ENCODE results near the gene CAPN1. TPM values are rescaled to one million over a fixed set of nuclear protein-coding genes. Genes with fewer than 3 reads are reported as not detected.

CAPN1 gene
- total RNA-seq, 1 experiment from 2014 or later: 238 TPM

DNA sequence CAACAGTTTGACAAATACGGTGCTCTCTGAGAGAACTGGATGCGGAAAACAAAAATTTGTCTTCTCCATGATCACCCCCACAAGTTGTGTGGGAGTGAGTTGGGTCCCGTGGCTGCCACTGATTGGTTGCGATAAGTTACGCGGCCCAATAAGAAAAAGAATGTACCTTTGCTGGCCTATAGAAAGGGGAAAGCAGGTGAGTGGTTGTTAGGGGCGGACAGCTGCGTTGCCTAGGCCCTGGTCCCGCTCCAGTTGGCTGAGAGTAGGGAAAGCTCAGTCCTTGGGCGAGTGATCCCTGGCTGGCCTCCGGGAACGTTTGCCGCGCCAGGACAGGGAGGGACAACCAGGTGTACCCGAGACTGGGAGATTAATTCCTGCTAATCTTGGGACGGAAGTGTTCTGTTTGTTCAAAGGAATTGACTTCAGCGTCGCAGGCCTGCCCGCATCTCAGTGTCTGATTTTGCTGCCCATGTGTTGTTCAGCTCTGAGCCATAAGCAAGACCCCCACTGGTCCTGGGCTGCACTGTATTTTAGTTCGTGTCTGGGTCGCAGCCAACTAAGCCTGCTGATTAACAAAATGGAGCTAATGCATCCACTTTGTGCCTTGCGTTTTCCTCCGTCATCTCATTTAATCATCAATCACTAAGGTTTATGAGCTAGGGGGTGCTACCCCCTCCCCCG is 46.6 kb upstream of the CAPN1 start:
- Histone ChIP-seq H3K9me3 (no peaks in the 10 kb centered on the region), H3K36me3 (ENCODE audit: control insufficient read depth, insufficient read depth, low read length) (peaks cover 7% of the 10 kb centered on the region), H3K4me1 (0 out of 2 replicates have a peak, but pooled peaks cover 5% of the 10 kb centered on the region), H3K4me3 (ENCODE audit: low read depth, low read length) (peak overlapping the region; percentile 99), H3K27me3 (replicated peaks; ENCODE audit: control insufficient read depth, insufficient read depth, low read length) (no peaks in the 10 kb centered on the region)
- peak overlapping the region; percentile 93 for H3K4me3 Mint-ChIP-seq (ENCODE audit: unreplicated experiment)
- TF ChIP-seq, protein P1, sequence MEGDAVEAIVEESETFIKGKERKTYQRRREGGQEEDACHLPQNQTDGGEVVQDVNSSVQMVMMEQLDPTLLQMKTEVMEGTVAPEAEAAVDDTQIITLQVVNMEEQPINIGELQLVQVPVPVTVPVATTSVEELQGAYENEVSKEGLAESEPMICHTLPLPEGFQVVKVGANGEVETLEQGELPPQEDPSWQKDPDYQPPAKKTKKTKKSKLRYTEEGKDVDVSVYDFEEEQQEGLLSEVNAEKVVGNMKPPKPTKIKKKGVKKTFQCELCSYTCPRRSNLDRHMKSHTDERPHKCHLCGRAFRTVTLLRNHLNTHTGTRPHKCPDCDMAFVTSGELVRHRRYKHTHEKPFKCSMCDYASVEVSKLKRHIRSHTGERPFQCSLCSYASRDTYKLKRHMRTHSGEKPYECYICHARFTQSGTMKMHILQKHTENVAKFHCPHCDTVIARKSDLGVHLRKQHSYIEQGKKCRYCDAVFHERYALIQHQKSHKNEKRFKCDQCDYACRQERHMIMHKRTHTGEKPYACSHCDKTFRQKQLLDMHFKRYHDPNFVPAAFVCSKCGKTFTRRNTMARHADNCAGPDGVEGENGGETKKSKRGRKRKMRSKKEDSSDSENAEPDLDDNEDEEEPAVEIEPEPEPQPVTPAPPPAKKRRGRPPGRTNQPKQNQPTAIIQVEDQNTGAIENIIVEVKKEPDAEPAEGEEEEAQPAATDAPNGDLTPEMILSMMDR (IDR thresholded peaks at IDR 0.05; ENCODE audit: insufficient read depth in 1 of 2, low read depth in 1 of 2, low read length in 1 of 2, severe bottlenecking in 1 of 2, unreplicated experiment in 1 of 2): no peak
- CTCF ChIA-PET: interaction anchor here (0.8 to 2.5 kb wide), 12 partner anchors 12 to 213 kb away, joined by 3 to 22 read pairs (median 5); partner anchors contain the start of genes ARL2, CAPN1, FAU and MRPL49
- H3K4me1 Mint-ChIP-seq (ENCODE audit: low read depth, unreplicated experiment): peaks cover 8% of the 10 kb centered on the region
- peaks cover 42% of the 10 kb centered on the region for H3K36me3 Mint-ChIP-seq (ENCODE audit: insufficient read depth, unreplicated experiment)
- no peaks in the 10 kb centered on the region for H3K27me3 Mint-ChIP-seq (ENCODE audit: insufficient read depth, unreplicated experiment)
- POLR2A ChIA-PET: interaction anchor here (0.5 to 2.7 kb wide), 20 partner anchors 10 to 949 kb away, joined by 3 to 48 read pairs (median 4); partner anchors contain the start of genes CAPN1, FAU, MRPL49 and POLA2
- no peaks in the 10 kb centered on the region for H3K9me3 Mint-ChIP-seq (ENCODE audit: unreplicated experiment)
- peak; percentile 94 to 96 for DNase-seq
- peak overlapping the region; percentile 100 for H3K27ac Mint-ChIP-seq (ENCODE audit: unreplicated experiment)
- intact Hi-C loops (cut with micrococcal nuclease; ENCODE audit: unreplicated experiment): loop anchor here (1.0 kb wide), 1 partner anchor 46 kb away; the partner anchor contains the start of gene CAPN1
- TSS peak; percentile 75 for BruUV-seq (replicated peaks)

DNA sequence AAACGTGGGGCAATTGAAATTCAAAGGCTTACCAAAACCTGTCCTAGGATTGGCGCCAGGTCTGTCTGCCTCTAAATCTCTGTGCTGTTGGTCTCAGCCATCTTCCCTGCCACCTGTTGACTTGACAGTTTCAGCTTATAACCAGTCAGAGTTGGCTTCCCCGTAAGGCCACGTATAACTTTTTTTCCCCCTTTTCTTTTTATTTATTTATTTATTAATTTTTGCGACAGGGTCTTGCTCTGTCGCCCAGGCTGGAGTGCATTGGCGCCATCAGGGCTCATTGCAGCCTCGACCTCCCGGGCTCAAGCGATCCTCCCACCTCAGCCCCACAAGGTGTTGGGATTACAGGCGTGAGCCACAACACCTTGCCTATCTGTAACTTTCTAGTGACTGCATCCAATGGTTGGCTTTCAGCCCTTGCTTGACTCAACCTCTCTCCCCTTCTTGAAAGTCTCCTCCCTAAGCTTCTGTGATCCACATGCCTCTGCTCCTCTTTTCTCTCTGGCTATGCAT is 46.0 kb upstream of the CAPN1 start:
- H3K9me3 Mint-ChIP-seq (ENCODE audit: unreplicated experiment): no peaks in the 10 kb centered on the region
- H3K27ac Mint-ChIP-seq (ENCODE audit: unreplicated experiment): peak overlapping the region; percentile 100
- H3K4me3 Mint-ChIP-seq (ENCODE audit: unreplicated experiment): peak overlapping the region; percentile 93
- TF ChIP-seq, protein P1 (IDR thresholded peaks at IDR 0.05; ENCODE audit: insufficient read depth in 1 of 2, low read depth in 1 of 2, low read length in 1 of 2, severe bottlenecking in 1 of 2, unreplicated experiment in 1 of 2): no peak
- H3K27me3 ChIP-seq (replicated peaks; ENCODE audit: control insufficient read depth, insufficient read depth, low read length): no peaks in the 10 kb centered on the region
- peaks cover 8% of the 10 kb centered on the region for H3K4me1 Mint-ChIP-seq (ENCODE audit: low read depth, unreplicated experiment)
- no TSS peak for BruUV-seq (replicated peaks)
- H3K36me3 ChIP-seq (ENCODE audit: control insufficient read depth, insufficient read depth, low read length): peaks cover 6% of the 10 kb centered on the region
- intact Hi-C loops (cut with micrococcal nuclease; ENCODE audit: unreplicated experiment): loop anchor here (1.0 kb wide), 1 partner anchor 46 kb away; the partner anchor contains the start of gene CAPN1
- 0 out of 2 replicates have a peak, but pooled peaks cover 5% of the 10 kb centered on the region for H3K4me1 ChIP-seq
- ChIA-PET POLR2A (interaction anchor here (0.5 to 2.7 kb wide), 17 partner anchors 10 to 818 kb away, joined by 3 to 48 read pairs (median 4); partner anchors contain the start of genes CAPN1, FAU, MRPL49 and POLA2), CTCF (interaction anchor here (0.8 to 2.5 kb wide), 11 partner anchors 12 to 214 kb away, joined by 3 to 22 read pairs (median 5); partner anchors contain the start of genes CAPN1, FAU, MRPL49 and POLA2)
- no peaks in the 10 kb centered on the region for H3K27me3 Mint-ChIP-seq (ENCODE audit: insufficient read depth, unreplicated experiment)
- peaks cover 38% of the 10 kb centered on the region for H3K36me3 Mint-ChIP-seq (ENCODE audit: insufficient read depth, unreplicated experiment)
- H3K4me3 ChIP-seq (ENCODE audit: low read depth, low read length): peak overlapping the region; percentile 30
- peak in 1 of 2 experiments; percentile 15 for DNase-seq
- H3K9me3 ChIP-seq: no peaks in the 10 kb centered on the region

DNA sequence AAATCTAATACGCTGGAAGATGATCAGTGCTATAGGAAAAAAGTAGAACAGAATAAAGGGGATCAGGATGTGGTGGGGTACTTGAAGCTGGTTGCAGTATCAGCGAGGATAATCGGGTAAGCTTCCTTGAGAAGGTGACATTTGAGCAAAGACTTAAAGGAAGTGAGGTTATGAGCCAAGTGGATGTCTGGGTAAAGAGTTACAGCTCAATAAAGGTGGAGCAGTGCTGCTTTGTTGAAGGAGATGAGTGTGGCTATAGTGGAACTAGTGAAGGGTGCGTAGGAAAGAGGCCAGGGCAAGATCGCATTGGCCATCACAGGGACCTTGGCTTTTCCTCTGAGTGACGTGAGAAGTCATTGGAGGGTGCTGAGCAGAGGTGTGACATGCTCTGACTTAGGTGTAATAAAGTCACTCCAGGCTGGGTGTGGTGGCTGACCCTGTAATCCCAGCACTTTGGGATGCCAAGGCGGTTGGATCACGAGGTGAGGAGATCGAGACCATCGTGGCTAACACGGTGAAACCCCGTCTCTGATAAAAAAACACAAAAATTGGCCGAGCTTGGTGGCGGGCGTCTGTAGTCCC is 45.1 kb upstream of the CAPN1 start:
- no peaks in the 10 kb centered on the region for H3K27me3 Mint-ChIP-seq (ENCODE audit: insufficient read depth, unreplicated experiment)
- Histone ChIP-seq H3K27me3 (replicated peaks; ENCODE audit: control insufficient read depth, insufficient read depth, low read length) (no peaks in the 10 kb centered on the region), H3K4me3 (ENCODE audit: low read depth, low read length) (no peak overlapping the region), H3K4me1 (0 out of 2 replicates have a peak, but pooled peaks cover 5% of the 10 kb centered on the region), H3K9me3 (no peaks in the 10 kb centered on the region), H3K36me3 (ENCODE audit: control insufficient read depth, insufficient read depth, low read length) (0 out of 2 replicates have a peak, but pooled peaks cover 1% of the 10 kb centered on the region)
- no peaks in the 10 kb centered on the region for H3K9me3 Mint-ChIP-seq (ENCODE audit: unreplicated experiment)
- no TSS peak for BruUV-seq (replicated peaks)
- no peak overlapping the region for H3K4me3 Mint-ChIP-seq (ENCODE audit: unreplicated experiment)
- TF ChIP-seq, protein P1 (IDR thresholded peaks at IDR 0.05; ENCODE audit: insufficient read depth in 1 of 2, low read depth in 1 of 2, low read length in 1 of 2, severe bottlenecking in 1 of 2, unreplicated experiment in 1 of 2): no peak
- peaks cover 8% of the 10 kb centered on the region for H3K4me1 Mint-ChIP-seq (ENCODE audit: low read depth, unreplicated experiment)
- CTCF ChIA-PET: interaction anchor here (1.9 kb wide), 1 partner anchor 19 kb away, joined by 9 read pairs; the partner anchor contains the start of gene ZNHIT2
- peaks cover 32% of the 10 kb centered on the region for H3K36me3 Mint-ChIP-seq (ENCODE audit: insufficient read depth, unreplicated experiment)
- peak overlapping the region; percentile 100 for H3K27ac Mint-ChIP-seq (ENCODE audit: unreplicated experiment)
- intact Hi-C loops (cut with micrococcal nuclease; ENCODE audit: unreplicated experiment): no loop called here
- POLR2A ChIA-PET: no interaction called here
- DNase-seq: peak in 1 of 2 experiments; percentile 10
